ENCODE results near the gene CRTC3.
A peak's percentile ranks its signal among the peaks of the same experiment; 100 is the strongest.
"Not testable (repeated sequence)": the region's sequence is repeated elsewhere in the genome, so short reads cannot be mapped to it uniquely, and the experiment has no call there.

CRTC3 gene

GRCh38 chr15:90650956-90651689 is 121.4 kb downstream of the CRTC3 start:
- H4K91ac ChIP-seq (ENCODE audit: low read depth, low read length, poor library complexity): no peak overlapping the region
- H3K4me3 ChIP-seq (ENCODE audit: low read length in 2 of 2): peak overlapping the region in 1 of 2 donors; percentile 30
- no peak overlapping the region for H2BK12ac ChIP-seq (ENCODE audit: low read length)
- no peaks in the 10 kb centered on the region for H3K36me3 ChIP-seq (replicated peaks in 1 of 2; ENCODE audit: control insufficient read depth in 2 of 2, insufficient read depth in 2 of 2, low read length in 2 of 2)
- H3K4me2 ChIP-seq (ENCODE audit: insufficient read depth, low read length, poor library complexity, severe bottlenecking): no peak overlapping the region
- no peak overlapping the region for H3K27ac ChIP-seq (replicated peaks; ENCODE audit: low read length)
- H3K4ac ChIP-seq (ENCODE audit: low read length): no peak overlapping the region
- no peak for DNase-seq (ENCODE audit: low spot score)
- H3K79me1 ChIP-seq (ENCODE audit: low read depth, low read length): no peaks in the 10 kb centered on the region
- no CpG with 5 or more reads among the region's 14 CpGs for WGBS, 2 donors (ENCODE audit: extremely low coverage in 2 of 2, insufficient read length in 2 of 2, insufficient replicate concordance in 1 of 2)
- no peak overlapping the region for H2AFZ ChIP-seq (ENCODE audit: low read length)
- peak overlapping the region; percentile 5 for H3K18ac ChIP-seq (ENCODE audit: low read length)
- H2BK15ac ChIP-seq (ENCODE audit: low read length): no peak overlapping the region
- no peak overlapping the region for H3K14ac ChIP-seq (ENCODE audit: low read length)
- no peak overlapping the region for H3K23ac ChIP-seq (ENCODE audit: low read depth, low read length, poor library complexity)
- H2BK120ac ChIP-seq (ENCODE audit: low read depth, low read length): no peak overlapping the region
- H2AK5ac ChIP-seq (ENCODE audit: low read depth, low read length): no peak overlapping the region
- peaks cover 2 to 9% of the 10 kb centered on the region in 2 donors for H3K4me1 ChIP-seq (ENCODE audit: control insufficient read depth in 2 of 2, insufficient read depth in 1 of 2, low read depth in 1 of 2, low read length in 2 of 2)
- no peak overlapping the region for H3K9ac ChIP-seq (ENCODE audit: low read depth, low read length, poor library complexity)
- no peak overlapping the region for H4K8ac ChIP-seq (ENCODE audit: low read depth, low read length)
- no peak overlapping the region for H2BK5ac ChIP-seq (ENCODE audit: low read length)
- H3K27me3 ChIP-seq (ENCODE audit: control insufficient read depth in 3 of 3, insufficient read depth in 3 of 3, low read depth in 1 of 3, low read length in 3 of 3): no peaks in the 10 kb centered on the region
- H3K9me3 ChIP-seq (replicated peaks in 1 of 2; ENCODE audit: control insufficient read depth in 2 of 2, insufficient read depth in 1 of 2, low read depth in 1 of 2, low read length in 2 of 2): no peaks in the 10 kb centered on the region

DNA sequence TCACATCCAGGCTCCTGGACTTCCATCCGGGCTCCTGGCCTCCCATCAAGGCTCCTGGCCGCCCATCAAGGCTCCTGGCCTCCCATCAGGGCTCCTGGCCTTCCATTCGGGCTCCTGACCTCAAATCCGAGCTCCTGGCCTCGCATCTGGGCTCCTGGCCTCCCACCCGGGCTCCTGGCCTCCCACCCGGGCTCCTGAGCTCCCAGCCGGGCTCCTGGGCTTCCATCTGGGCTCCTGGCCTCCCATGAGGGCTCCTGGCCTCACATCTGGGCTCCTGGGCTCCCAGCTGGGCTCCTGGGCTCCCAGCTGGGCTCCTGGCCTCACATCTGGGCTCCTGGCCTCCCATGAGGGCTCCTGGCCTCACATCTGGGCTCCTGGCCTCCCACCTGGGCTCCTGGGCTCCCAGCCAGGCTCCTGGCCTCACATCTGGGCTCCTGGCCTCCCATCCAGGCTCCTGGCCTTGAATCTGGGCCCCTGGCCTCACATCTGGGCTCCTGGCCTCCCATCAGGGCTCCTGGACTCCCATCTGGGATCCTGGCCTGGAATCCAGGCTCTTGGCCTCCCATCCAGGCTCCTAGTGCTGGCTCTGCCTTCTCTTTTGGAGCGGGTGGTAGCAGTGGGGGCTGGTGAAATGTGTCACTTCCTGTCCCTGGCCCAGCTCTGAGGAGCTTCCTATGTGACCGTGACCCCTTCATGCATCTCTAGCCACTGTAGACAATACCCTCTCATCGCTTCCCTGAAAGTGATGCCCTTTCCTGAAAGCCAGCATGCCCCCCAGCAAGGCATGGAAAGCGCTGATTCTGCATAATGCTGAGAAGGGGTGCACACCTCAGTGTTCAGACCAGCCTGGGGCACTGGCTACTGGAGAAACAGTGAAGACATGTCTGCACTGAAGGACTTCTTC is 124.8 kb downstream of the CRTC3 start:
- no peak for DNase-seq (ENCODE audit: low spot score)

DNA sequence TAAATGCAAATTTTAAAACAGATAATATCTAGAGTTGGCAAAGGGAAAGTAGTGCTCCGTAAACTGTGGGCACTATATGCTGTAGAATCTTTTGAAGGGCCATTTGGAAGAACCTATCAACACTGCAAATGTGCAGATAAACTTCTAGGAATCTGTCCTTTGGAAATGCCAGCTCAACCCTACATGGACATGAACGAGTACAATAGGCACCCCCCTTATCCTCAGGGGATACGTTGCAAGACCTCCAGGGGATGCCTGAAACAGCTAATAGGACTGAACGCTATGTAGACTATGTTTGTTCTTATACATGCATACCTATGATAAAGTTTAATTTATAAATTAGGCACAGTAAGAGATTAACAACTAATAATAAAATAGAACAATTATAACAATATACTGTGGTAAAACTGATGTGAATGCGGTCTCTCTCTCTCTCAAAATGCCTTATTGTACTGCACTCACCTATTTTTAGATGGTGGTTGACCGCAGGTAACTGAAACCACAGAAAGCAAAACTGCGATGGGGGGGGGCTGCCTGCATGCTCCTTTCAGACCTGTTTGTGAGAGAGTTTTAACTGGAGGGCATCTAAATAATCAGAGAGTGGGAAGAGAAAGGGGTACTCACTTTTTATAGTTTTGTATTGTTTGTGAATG is 127.9 kb downstream of the CRTC3 start:
- H2BK5ac ChIP-seq (ENCODE audit: low read length); H4K8ac ChIP-seq (ENCODE audit: low read depth, low read length); H3K9ac ChIP-seq (ENCODE audit: low read depth, low read length, poor library complexity); H2AK5ac ChIP-seq (ENCODE audit: low read depth, low read length); H3K79me1 ChIP-seq (ENCODE audit: low read depth, low read length); H3K27me3 ChIP-seq (ENCODE audit: control insufficient read depth in 3 of 3, insufficient read depth in 3 of 3, low read depth in 1 of 3, low read length in 3 of 3); H3K23ac ChIP-seq (ENCODE audit: low read depth, low read length, poor library complexity); H3K27ac ChIP-seq (replicated peaks; ENCODE audit: low read length); H3K36me3 ChIP-seq (replicated peaks in 1 of 2; ENCODE audit: control insufficient read depth in 2 of 2, insufficient read depth in 2 of 2, low read length in 2 of 2); H3K18ac ChIP-seq (ENCODE audit: low read length); H2BK120ac ChIP-seq (ENCODE audit: low read depth, low read length); DNase-seq (ENCODE audit: low spot score); H3K4ac ChIP-seq (ENCODE audit: low read length); H3K14ac ChIP-seq (ENCODE audit: low read length); H3K4me1 ChIP-seq (ENCODE audit: control insufficient read depth in 2 of 2, insufficient read depth in 1 of 2, low read depth in 1 of 2, low read length in 2 of 2); H3K4me2 ChIP-seq (ENCODE audit: insufficient read depth, low read length, poor library complexity, severe bottlenecking); H4K91ac ChIP-seq (ENCODE audit: low read depth, low read length, poor library complexity); H2BK15ac ChIP-seq (ENCODE audit: low read length); H3K4me3 ChIP-seq (ENCODE audit: low read length in 2 of 2); H2BK12ac ChIP-seq (ENCODE audit: low read length); H2AFZ ChIP-seq (ENCODE audit: low read length); H3K9me3 ChIP-seq (replicated peaks in 1 of 2; ENCODE audit: control insufficient read depth in 2 of 2, insufficient read depth in 1 of 2, low read depth in 1 of 2, low read length in 2 of 2): not testable (repeated sequence)
- no CpG with 5 or more reads among the region's 7 CpGs for WGBS, 2 donors (ENCODE audit: extremely low coverage in 2 of 2, insufficient read length in 2 of 2, insufficient replicate concordance in 1 of 2)

More for the DNA sequence above, 124.8 kb downstream of the CRTC3 start:
- no peak overlapping the region for H3K4me3 ChIP-seq (ENCODE audit: low read length in 2 of 2)
- no peak overlapping the region for H3K14ac ChIP-seq (ENCODE audit: low read length)
- no peaks in the 10 kb centered on the region for H3K79me1 ChIP-seq (ENCODE audit: low read depth, low read length)
- no peaks in the 10 kb centered on the region for H3K36me3 ChIP-seq (replicated peaks in 1 of 2; ENCODE audit: control insufficient read depth in 2 of 2, insufficient read depth in 2 of 2, low read length in 2 of 2)
- no peaks in the 10 kb centered on the region for H3K27me3 ChIP-seq (ENCODE audit: control insufficient read depth in 3 of 3, insufficient read depth in 3 of 3, low read depth in 1 of 3, low read length in 3 of 3)
- peak overlapping the region; percentile 65 for H2AFZ ChIP-seq (ENCODE audit: low read length)
- H3K9ac ChIP-seq (ENCODE audit: low read depth, low read length, poor library complexity): no peak overlapping the region
- no peak overlapping the region for H2BK15ac ChIP-seq (ENCODE audit: low read length)
- no peak overlapping the region for H4K8ac ChIP-seq (ENCODE audit: low read depth, low read length)
- no peak overlapping the region for H3K27ac ChIP-seq (replicated peaks; ENCODE audit: low read length)
- no peak overlapping the region for H2BK12ac ChIP-seq (ENCODE audit: low read length)
- no peak overlapping the region for H3K18ac ChIP-seq (ENCODE audit: low read length)
- H4K91ac ChIP-seq (ENCODE audit: low read depth, low read length, poor library complexity): no peak overlapping the region
- no peak overlapping the region for H2BK5ac ChIP-seq (ENCODE audit: low read length)
- no peak overlapping the region for H2BK120ac ChIP-seq (ENCODE audit: low read depth, low read length)
- peaks cover 2 to 4% of the 10 kb centered on the region in 2 donors for H3K4me1 ChIP-seq (ENCODE audit: control insufficient read depth in 2 of 2, insufficient read depth in 1 of 2, low read depth in 1 of 2, low read length in 2 of 2)
- H2AK5ac ChIP-seq (ENCODE audit: low read depth, low read length): no peak overlapping the region
- H3K23ac ChIP-seq (ENCODE audit: low read depth, low read length, poor library complexity): no peak overlapping the region
- H3K9me3 ChIP-seq (replicated peaks in 1 of 2; ENCODE audit: control insufficient read depth in 2 of 2, insufficient read depth in 1 of 2, low read depth in 1 of 2, low read length in 2 of 2): no peaks in the 10 kb centered on the region
- H3K4ac ChIP-seq (ENCODE audit: low read length): no peak overlapping the region
- no CpG with 5 or more reads among the region's 12 CpGs for WGBS, 2 donors (ENCODE audit: extremely low coverage in 2 of 2, insufficient read length in 2 of 2, insufficient replicate concordance in 1 of 2)
- no peak overlapping the region for H3K4me2 ChIP-seq (ENCODE audit: insufficient read depth, low read length, poor library complexity, severe bottlenecking)

DNA sequence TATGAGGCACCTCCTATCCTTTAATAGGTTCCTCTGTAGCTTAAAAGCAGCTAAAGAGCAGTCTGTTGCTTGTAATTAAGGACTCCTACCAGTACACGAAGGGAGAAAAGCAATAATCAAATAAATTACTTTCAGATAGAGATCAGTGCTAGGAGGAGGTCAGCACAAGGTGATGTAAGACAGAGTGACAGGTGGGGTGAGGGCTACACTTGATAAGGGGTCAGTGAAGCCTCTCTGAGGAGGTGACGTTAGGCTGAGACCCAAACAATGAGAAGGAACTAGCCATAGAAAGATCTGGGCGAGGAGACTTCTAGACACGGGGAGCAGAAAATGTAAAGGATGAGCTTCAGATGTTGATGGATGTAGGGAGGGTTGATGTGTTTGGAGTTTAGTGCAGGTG is 129.8 kb downstream of the CRTC3 start:
- Histone ChIP-seq H3K4ac (ENCODE audit: low read length) (no peak overlapping the region), H2AK5ac (ENCODE audit: low read depth, low read length) (no peak overlapping the region), H3K79me1 (ENCODE audit: low read depth, low read length) (no peaks in the 10 kb centered on the region), H2BK5ac (ENCODE audit: low read length) (no peak overlapping the region), H2BK12ac (ENCODE audit: low read length) (no peak overlapping the region), H4K91ac (ENCODE audit: low read depth, low read length, poor library complexity) (no peak overlapping the region), H3K14ac (ENCODE audit: low read length) (no peak overlapping the region), H3K27me3 (ENCODE audit: control insufficient read depth in 3 of 3, insufficient read depth in 3 of 3, low read depth in 1 of 3, low read length in 3 of 3) (no peaks in the 10 kb centered on the region), H3K36me3 (replicated peaks in 1 of 2; ENCODE audit: control insufficient read depth in 2 of 2, insufficient read depth in 2 of 2, low read length in 2 of 2) (no peaks in the 10 kb centered on the region), H3K27ac (replicated peaks; ENCODE audit: low read length) (no peak overlapping the region), H3K9ac (ENCODE audit: low read depth, low read length, poor library complexity) (no peak overlapping the region), H3K18ac (ENCODE audit: low read length) (no peak overlapping the region), H4K8ac (ENCODE audit: low read depth, low read length) (no peak overlapping the region), H3K4me2 (ENCODE audit: insufficient read depth, low read length, poor library complexity, severe bottlenecking) (no peak overlapping the region), H3K4me1 (ENCODE audit: control insufficient read depth in 2 of 2, insufficient read depth in 1 of 2, low read depth in 1 of 2, low read length in 2 of 2) (peaks cover 4% of the 10 kb centered on the region in 2 donors), H3K9me3 (replicated peaks in 1 of 2; ENCODE audit: control insufficient read depth in 2 of 2, insufficient read depth in 1 of 2, low read depth in 1 of 2, low read length in 2 of 2) (no peaks in the 10 kb centered on the region), H3K23ac (ENCODE audit: low read depth, low read length, poor library complexity) (no peak overlapping the region), H2BK120ac (ENCODE audit: low read depth, low read length) (no peak overlapping the region), H2BK15ac (ENCODE audit: low read length) (no peak overlapping the region), H2AFZ (ENCODE audit: low read length) (no peak overlapping the region), H3K4me3 (ENCODE audit: low read length in 2 of 2) (no peak overlapping the region)
- WGBS, 2 donors (ENCODE audit: extremely low coverage in 2 of 2, insufficient read length in 2 of 2, insufficient replicate concordance in 1 of 2): no CpG with 5 or more reads among the region's 4 CpGs
- DNase-seq (ENCODE audit: low spot score): no peak
